HG02678 (cell line): ENCODE results near the gene PEPD.

Experiments used
- ATAC-seq: cut with Tn5 transposase; IDR thresholded peaks from one replicate; pipeline ENCODE4 v1.9.1; 2021; ENCODE audit warnings: mild to moderate bottlenecking, moderate library complexity; ENCODE audit not compliant: unreplicated experiment

The PEPD gene

GRCh38 chr19:33389421-33390100 is 132.0 kb downstream of the PEPD start:
- ATAC-seq = no peak

- no peak for ATAC-seq
Measured at GRCh38 chr19:33388725-33389420, 132.7 kb downstream of the PEPD start.

GRCh38 chr19:33388231-33388724 is 133.3 kb downstream of the PEPD start:
- ATAC-seq = no peak

GRCh38 chr19:33387351-33388230 is 134.0 kb downstream of the PEPD start:
- no peak for ATAC-seq

DNA sequence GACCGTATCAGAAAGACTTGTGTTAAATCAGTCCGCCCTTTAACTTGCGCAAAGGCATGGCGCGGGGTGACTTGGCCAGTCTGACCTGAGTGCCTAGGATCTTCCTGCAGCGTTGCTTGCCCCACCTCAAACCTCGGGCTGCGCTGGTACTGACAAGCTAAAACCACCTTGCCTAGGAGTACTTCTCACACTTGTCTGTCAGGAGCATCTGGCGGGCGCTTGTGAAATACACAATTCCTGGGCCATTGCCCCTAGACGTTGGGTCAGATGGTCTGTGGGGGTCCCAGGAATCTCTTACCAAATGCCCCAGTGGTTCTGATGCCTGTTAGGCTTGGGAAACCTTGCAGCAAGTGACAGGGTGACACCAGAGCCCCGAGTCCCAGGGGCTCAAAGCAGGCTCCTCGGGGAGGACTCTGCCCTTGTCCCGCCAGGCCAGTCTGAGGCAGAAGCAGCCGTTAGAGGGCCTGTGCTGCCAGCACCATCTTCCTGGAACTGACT is 135.2 kb downstream of the PEPD start:
- ATAC-seq = no peak

DNA sequence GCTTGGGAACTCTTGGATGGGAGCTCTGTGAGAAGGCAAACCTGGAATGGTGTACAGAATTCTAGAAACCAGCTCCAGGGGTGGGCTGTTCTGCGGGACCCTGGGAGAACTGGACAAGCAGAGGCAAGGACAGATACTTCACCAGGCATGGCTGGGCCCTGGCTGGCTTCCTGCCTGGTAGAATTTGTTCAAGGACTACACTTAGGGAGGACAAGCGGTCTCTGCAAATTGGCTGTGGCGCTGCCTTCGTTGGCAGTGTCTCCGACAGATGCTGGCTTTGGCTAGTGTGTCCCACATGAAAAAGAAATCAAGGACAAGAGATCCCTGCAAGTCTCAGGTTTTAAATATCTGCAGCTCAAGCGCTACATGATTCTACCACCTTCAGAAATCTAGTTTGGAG is 135.6 kb downstream of the PEPD start:
- no peak for ATAC-seq

- no peak for ATAC-seq
Measured at GRCh38 chr19:33384983-33385382, 136.6 kb downstream of the PEPD start.

DNA sequence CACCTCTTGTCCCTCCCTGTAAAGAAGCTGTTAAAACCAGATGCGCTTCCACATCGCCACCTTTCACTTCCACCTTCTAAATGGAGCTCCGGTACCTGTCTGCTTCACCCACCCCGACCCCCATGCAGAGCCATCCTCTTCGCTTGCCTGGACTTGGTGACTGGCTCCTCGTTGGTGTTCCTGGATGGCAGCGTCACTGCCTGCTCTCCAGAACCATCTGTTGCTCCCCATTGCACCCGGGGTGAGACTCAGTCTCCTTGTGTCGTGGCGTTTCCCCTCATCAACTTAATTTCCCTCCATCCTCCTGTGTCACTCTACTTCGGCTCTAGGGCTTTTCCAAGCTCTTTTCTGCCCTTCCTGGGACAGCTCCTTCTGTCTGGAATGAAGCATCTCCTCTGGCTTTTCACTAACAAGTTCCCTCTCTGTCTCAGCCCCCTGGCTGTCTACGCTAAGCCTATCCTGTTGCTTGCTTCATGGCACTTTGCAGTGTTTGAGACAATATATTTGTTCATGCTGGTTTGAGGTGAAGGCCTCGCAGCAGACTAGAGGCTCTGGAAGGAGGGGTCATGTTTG is 137.8 kb downstream of the PEPD start:
- ATAC-seq = no peak

- ATAC-seq = no peak
Measured at GRCh38 chr19:33382982-33383381, 138.6 kb downstream of the PEPD start.

- no peak for ATAC-seq
Measured at GRCh38 chr19:33382006-33382405, 139.6 kb downstream of the PEPD start.

DNA sequence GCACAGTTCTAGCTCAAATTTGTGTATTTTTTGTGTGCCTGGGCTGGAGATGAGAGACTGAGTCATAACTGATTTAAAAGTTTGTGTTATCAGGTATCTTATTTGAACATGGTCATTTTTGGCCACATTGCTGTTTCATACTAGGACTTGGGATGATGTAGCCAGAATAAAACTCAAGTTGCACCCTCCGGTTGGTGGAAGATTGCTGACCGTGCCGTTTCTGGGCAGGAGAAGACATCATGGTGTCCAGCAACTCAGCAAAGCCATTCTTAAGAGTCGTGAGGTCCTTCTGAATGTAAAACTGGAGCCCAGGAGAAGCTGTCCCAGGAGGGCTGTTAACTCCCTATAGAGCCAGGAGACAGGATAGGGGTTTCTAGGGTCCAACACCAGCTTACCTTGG is 140.5 kb downstream of the PEPD start:
- no peak for ATAC-seq

GRCh38 chr19:33379151-33379829 is 142.3 kb downstream of the PEPD start:
- no peak for ATAC-seq

DNA sequence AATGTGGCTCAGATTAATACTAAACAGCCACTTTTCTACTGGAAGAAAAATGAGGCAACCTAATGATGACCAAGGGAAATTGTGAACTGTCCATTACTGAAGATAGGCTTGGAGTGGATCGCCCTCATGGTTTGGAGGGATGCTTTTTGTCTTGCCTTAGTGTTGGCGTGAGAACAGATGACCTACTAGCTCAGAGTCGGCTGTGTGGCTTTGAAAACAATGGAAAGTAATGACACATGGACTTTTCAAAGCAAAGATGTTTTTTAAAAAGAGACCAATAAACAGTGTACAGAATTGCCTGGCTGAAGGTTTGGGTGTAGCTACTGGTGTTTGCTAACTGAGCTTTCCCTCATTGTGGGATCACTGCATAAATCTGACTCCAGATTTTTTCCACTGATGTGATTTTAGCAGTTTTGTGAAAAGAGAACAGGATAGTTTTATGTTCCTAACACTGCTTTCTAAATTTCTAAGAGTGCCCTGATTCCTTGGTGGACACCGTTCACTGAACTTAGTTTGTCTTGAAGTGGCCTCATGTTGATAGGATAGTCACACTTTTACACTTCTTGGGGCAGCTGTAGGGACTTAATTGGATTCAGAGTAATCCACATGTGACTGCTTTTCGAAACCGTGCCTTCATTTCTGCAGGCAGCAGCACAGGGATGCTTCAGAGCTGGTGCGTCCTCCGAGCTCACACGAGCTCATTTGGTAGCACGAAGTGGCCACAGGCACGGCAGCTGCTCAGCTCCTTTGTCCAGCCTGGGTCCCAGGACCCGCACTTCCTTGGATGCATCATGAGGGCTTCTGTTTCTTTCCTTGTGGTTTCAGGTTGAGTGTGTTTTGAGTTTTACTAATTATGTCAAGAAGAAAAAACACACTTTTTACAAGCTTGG is 143.8 kb downstream of the PEPD start:
- ATAC-seq = no peak

DNA sequence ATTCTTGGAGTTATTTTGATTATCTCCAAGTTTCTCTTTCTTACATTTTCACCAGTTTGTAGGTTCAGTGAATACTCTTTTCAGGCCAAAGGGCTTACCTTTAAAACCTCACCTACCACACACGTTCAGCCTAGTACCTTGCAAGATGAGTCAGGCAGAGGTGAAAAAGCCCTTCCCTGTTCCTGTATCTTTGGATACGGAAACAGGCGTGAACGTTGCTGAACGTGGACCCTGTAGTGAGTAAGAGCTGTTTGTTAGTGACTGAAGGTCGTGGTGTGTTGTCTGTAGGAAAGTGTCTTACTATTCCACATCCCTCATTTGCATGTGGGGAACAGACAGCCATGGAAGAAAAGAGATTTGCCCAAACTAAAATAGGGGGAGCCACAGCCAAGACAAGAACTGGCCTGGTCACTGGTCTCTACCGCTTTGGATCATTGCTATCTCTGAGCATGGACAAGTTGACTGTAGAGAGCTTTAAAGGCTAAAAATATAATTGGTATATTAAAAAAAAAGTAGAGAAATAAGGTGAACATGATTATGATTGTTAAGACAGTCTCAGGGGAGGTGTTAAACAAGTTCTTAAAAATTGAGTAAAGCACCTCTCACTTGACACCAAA is 144.5 kb downstream of the PEPD start:
- no peak for ATAC-seq

DNA sequence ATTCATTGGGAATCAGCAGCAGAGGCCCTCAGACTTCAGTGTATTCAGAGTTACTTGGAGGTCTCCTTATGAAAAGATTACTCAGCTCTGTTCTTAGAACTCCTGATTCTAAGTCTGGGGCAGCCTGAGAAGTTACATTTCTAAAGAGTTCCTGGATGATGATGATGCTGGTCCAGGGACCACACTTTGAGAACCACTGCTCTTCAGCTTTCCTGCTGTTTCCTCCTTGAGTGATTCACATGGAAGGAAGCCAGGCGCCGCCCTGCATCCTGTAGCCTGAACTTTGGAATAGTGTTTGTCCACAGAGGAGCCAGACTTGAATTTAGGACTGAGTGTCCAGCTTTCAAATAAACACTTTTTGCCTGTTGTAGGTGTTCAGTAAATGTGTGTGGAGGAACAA is 145.2 kb downstream of the PEPD start:
- no peak for ATAC-seq

DNA sequence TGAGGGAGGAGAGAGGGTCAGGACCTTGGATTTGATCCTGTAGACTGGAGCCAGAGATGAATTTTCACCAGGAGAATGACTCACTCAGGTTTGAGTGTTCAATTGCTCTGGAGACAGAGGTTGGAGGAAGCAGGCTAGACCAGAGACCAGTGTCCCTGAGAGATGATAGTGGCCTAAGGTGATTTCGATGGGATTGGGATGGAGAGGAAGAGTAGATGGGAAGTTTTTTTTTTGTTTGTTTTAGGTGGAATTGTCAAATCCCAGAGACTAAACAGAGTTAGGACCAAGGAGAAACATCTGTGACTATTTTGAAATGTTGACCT is 145.8 kb downstream of the PEPD start:
- no peak for ATAC-seq

DNA sequence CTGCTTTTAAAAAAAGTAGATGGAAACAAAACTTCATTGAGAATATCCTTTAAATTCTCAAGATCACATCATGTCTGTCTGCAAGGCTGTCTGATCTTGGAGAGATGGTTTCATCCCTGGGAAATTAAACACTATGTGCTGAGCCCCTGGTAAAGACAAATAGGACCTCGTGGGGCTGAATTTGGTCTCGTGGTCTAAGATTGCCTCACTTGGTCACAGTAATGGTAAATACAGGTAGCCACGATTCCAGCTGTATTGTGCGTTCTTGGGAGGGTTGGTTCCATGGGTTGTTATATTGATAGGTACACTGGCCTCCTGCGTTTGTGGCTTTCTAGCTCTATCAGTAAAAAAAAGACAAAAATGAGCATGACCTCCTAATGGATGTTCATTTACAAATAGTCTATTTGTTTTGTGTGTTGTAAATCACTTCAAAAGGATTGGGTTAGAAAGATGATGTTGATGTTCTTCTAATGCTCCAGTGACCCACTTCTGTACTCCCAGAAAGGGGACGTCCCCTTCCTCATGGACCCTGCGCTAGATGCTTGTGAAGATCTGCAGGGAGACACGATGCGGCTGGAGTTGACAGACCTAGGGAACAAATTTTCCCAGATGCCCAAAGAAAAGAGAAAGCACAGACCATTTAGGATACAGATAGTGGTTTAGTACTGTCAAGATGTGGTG is 146.3 kb downstream of the PEPD start:
- no peak for ATAC-seq

DNA sequence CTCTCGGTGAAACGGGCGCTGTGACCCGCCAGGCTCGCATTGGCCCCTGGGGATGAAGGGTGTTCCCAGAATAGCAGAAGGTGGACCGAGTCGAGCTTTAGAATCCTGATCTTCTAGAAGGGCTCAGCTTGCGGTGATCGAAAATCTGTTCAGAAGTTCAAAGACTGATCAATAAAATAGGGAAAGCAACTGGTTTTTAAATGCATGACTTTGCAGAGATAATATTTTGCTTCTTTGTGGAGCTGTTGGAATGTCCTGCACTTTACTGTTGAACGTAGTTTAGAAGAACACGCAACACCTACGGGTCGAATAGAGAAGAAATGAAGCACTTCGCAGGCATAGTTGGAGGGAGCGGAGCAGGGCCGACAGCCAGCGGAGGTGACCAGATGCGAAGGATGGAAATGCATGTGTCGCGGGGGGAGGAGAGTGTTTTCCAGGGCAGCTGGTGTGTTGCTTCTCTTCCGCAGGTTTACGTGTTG is 147.3 kb downstream of the PEPD start:
- ATAC-seq = no peak
